PC-3 (cell line): ENCODE results near the gene CEP128.

Experiments
- CTCF ChIP-seq: fragments of 300-600 bp; sonication (generic); conservative IDR thresholded peaks from 2 replicates; pipeline ENCODE4 v1.5.1; 2017; ENCODE audit warnings: antibody characterized with exemption, low read depth, mild to moderate bottlenecking, low read length
- EZH2 ChIP-seq: fragments of 300-600 bp; sonication (generic); IDR thresholded peaks from one replicate; pipeline ENCODE4 v1.6.1; 2017; ENCODE audit warnings: antibody characterized with exemption, mild to moderate bottlenecking, low read length; ENCODE audit not compliant: unreplicated experiment

GRCh38 chr14:80681651-80682050, 259.9 kb downstream of the CEP128 start:
- TF ChIP-seq EZH2 (no peak), CTCF (no peak)
